SK-N-SH treated with all-trans-retinoic acid at 6 μM for 48 hours (cell line): Measurements from ENCODE around the gene NXPH2.

Experiments
- ARNTL ChIP-seq: fragments of 450-650 bp; formaldehyde crosslinking; IDR thresholded peaks from 2 replicates; pipeline ENCODE4 v1.5.0; 2020; ENCODE audit warnings: low read depth, mild to moderate bottlenecking, moderate library complexity, borderline replicate concordance
- BACH2 ChIP-seq: fragments of 250-450 bp; sonication (Bioruptor Pico); IDR thresholded peaks from 2 replicates; pipeline ENCODE4 v1.9.0; 2021; ENCODE audit warnings: mild to moderate bottlenecking, borderline replicate concordance
- CSDC2 ChIP-seq: fragments of 250-450 bp; sonication (Bioruptor Pico); IDR thresholded peaks from 2 replicates; pipeline ENCODE4 v1.5.0; 2020; ENCODE audit warnings: mild to moderate bottlenecking, moderate library complexity
- ESRRG ChIP-seq: fragments of 250-450 bp; sonication (Bioruptor Pico); IDR thresholded peaks from 2 replicates; pipeline ENCODE4 v1.6.1; 2021; ENCODE audit warnings: mild to moderate bottlenecking
- OSR1 ChIP-seq: fragments of 250-450 bp; sonication (Bioruptor Pico); IDR thresholded peaks from 2 replicates; pipeline ENCODE4 v1.8.0; 2022; ENCODE audit warnings: moderate library complexity, mild to moderate bottlenecking, inconsistent platforms
- PPARA ChIP-seq: fragments of 250-450 bp; sonication (Bioruptor Pico); IDR thresholded peaks from 2 replicates; pipeline ENCODE4 v1.5.0; 2020; ENCODE audit warnings: mild to moderate bottlenecking, borderline replicate concordance
- RARB ChIP-seq: fragments of 250-450 bp; sonication (Bioruptor Pico); IDR thresholded peaks from 2 replicates; pipeline ENCODE4 v1.8.0; 2021; ENCODE audit warnings: mild to moderate bottlenecking, moderate library complexity
- ZFP3 ChIP-seq: fragments of 250-450 bp; sonication (Bioruptor Pico); IDR thresholded peaks from 2 replicates; pipeline ENCODE4 v1.5.0; 2020; ENCODE audit warnings: mild to moderate bottlenecking, moderate library complexity
- ZNF70 ChIP-seq: fragments of 450-650 bp; formaldehyde crosslinking; IDR thresholded peaks from 2 replicates; pipeline ENCODE4 v1.5.0; 2020; ENCODE audit warnings: mild to moderate bottlenecking, moderate library complexity
- ZNF8 ChIP-seq: fragments of 450-650 bp; formaldehyde crosslinking; IDR thresholded peaks from 2 replicates; pipeline ENCODE4 v1.5.0; 2020; ENCODE audit warnings: mild to moderate bottlenecking, moderate library complexity
- TF ChIP-seq, protein P1 (sequence below): fragments of 250-450 bp; sonication (Bioruptor Pico); IDR thresholded peaks from 2 replicates; pipeline ENCODE4 v1.5.1; 2020; ENCODE audit warnings: low read depth, mild to moderate bottlenecking, moderate library complexity
- TF ChIP-seq, protein P2 (sequence below): fragments of 250-450 bp; sonication (Bioruptor Pico); IDR thresholded peaks from 2 replicates; pipeline ENCODE4 v1.8.0; 2020; ENCODE audit warnings: mild to moderate bottlenecking, moderate library complexity, borderline replicate concordance

GRCh38 chr2:138766464-138766863, 13.7 kb downstream of the NXPH2 start:
- TF ChIP-seq ZFP3 (no peak), ZNF8 (CRISPR knock-in tag) (no peak), ESRRG (no peak), RARB (CRISPR knock-in tag) (no peak), OSR1 (CRISPR knock-in tag) (no peak), ARNTL (no peak), BACH2 (no peak), CSDC2 (no peak), ZNF70 (CRISPR knock-in tag) (no peak), PPARA (CRISPR knock-in tag) (no peak)
- TF ChIP-seq, protein P1, sequence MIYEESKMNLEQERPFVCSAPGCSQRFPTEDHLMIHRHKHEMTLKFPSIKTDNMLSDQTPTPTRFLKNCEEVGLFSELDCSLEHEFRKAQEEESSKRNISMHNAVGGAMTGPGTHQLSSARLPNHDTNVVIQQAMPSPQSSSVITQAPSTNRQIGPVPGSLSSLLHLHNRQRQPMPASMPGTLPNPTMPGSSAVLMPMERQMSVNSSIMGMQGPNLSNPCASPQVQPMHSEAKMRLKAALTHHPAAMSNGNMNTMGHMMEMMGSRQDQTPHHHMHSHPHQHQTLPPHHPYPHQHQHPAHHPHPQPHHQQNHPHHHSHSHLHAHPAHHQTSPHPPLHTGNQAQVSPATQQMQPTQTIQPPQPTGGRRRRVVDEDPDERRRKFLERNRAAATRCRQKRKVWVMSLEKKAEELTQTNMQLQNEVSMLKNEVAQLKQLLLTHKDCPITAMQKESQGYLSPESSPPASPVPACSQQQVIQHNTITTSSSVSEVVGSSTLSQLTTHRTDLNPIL = no peak
- TF ChIP-seq, protein P2, sequence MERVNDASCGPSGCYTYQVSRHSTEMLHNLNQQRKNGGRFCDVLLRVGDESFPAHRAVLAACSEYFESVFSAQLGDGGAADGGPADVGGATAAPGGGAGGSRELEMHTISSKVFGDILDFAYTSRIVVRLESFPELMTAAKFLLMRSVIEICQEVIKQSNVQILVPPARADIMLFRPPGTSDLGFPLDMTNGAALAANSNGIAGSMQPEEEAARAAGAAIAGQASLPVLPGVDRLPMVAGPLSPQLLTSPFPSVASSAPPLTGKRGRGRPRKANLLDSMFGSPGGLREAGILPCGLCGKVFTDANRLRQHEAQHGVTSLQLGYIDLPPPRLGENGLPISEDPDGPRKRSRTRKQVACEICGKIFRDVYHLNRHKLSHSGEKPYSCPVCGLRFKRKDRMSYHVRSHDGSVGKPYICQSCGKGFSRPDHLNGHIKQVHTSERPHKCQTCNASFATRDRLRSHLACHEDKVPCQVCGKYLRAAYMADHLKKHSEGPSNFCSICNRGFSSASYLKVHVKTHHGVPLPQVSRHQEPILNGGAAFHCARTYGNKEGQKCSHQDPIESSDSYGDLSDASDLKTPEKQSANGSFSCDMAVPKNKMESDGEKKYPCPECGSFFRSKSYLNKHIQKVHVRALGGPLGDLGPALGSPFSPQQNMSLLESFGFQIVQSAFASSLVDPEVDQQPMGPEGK = no peak
